Measurements from ENCODE around the gene FPGT. TPM values are rescaled to one million over a fixed set of nuclear protein-coding genes. Genes with fewer than 3 reads are reported as not detected.

Gene FPGT
- total and polyA plus RNA-seq, 2 experiments from 2014 or later: 2.6 to 4.2 TPM

DNA sequence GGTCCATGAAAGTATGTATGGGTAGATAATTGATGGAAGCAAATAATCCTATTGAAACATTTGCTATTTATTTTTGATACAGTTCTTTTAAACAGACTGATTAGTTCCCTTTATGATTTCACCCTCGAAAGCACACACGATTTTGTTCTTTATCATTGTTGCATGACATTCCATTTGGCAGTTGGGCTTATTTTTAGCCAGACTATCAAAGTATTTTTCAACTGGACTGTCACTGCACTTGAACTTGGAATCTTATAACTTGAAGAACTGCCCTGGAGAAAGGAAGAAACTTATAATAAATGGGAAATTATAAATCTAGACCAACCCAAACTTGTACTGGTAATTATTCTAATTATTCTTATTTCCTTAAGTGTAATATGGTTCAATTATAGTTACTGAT is 37.1 kb downstream of the FPGT start, which contains the start of gene TNNI3K:
TSS of gene TNNI3K (plus strand) at position 235 of the 400 bp plus-strand sequence. CDS start at position 300, 65 bp downstream.
- no peak within 1 kb of the TSS for H3K4me3 Mint-ChIP-seq
- no peaks in the 10 kb centered on the region for H3F3A ChIP-seq (replicated peaks; ENCODE audit: low read depth)
- no peak within 1 kb of the TSS for H3K4me3 ChIP-seq
- no peaks in the 10 kb centered on the region for H3K4me1 Mint-ChIP-seq
- no peaks in the 10 kb centered on the region for H3K9me2 ChIP-seq (ENCODE audit: insufficient read depth)
- H3K27ac ChIP-seq (ENCODE audit: low read depth): no peak within 1 kb of the TSS
- H4K20me1 ChIP-seq (replicated peaks; ENCODE audit: insufficient read depth): no peaks in the 10 kb centered on the region
- no peaks in the 10 kb centered on the region for H3K9me3 Mint-ChIP-seq
- H3K27ac Mint-ChIP-seq: no peak within 1 kb of the TSS
- H3K4me1 ChIP-seq (ENCODE audit: insufficient read depth): no peaks in the 10 kb centered on the region
- no peaks in the 10 kb centered on the region for H3K36me3 ChIP-seq (ENCODE audit: insufficient read depth)
- H3K36me3 Mint-ChIP-seq (ENCODE audit: low read depth): no peaks in the 10 kb centered on the region
- H3K27me3 Mint-ChIP-seq (ENCODE audit: insufficient read depth, low read depth, poor library complexity): no peaks in the 10 kb centered on the region
- DNase-seq (ENCODE audit: low spot score): no peak
- no peaks in the 10 kb centered on the region for H3K27me3 ChIP-seq (ENCODE audit: insufficient read depth)
- H3K79me2 ChIP-seq (replicated peaks; ENCODE audit: insufficient read depth): no peaks in the 10 kb centered on the region
- no peak for TF ChIP-seq ZNF114 (CRISPR knock-in tag; IDR thresholded peaks at IDR 0.05)
- TF ChIP-seq, protein P1, sequence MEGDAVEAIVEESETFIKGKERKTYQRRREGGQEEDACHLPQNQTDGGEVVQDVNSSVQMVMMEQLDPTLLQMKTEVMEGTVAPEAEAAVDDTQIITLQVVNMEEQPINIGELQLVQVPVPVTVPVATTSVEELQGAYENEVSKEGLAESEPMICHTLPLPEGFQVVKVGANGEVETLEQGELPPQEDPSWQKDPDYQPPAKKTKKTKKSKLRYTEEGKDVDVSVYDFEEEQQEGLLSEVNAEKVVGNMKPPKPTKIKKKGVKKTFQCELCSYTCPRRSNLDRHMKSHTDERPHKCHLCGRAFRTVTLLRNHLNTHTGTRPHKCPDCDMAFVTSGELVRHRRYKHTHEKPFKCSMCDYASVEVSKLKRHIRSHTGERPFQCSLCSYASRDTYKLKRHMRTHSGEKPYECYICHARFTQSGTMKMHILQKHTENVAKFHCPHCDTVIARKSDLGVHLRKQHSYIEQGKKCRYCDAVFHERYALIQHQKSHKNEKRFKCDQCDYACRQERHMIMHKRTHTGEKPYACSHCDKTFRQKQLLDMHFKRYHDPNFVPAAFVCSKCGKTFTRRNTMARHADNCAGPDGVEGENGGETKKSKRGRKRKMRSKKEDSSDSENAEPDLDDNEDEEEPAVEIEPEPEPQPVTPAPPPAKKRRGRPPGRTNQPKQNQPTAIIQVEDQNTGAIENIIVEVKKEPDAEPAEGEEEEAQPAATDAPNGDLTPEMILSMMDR (conservative IDR thresholded peaks at IDR 0.05; ENCODE audit: low read depth in 2 of 2): no peak
- no peak for TF ChIP-seq JUNB (IDR thresholded peaks at IDR 0.05; ENCODE audit: unreplicated experiment)
- TF ChIP-seq NANOG (IDR thresholded peaks at IDR 0.05; ENCODE audit: borderline replicate concordance): no peak
- TF ChIP-seq CREB1 (CRISPR knock-in tag; IDR thresholded peaks at IDR 0.05; ENCODE audit: low read depth): no peak
- no peak for TF ChIP-seq ZNF331 (CRISPR knock-in tag; IDR thresholded peaks at IDR 0.05; ENCODE audit: low read depth)
- no peak for ATAC-seq
- no peak within 1 kb of the TSS for H3K4me2 ChIP-seq
- no peak within 1 kb of the TSS for H2AFZ ChIP-seq

DNA sequence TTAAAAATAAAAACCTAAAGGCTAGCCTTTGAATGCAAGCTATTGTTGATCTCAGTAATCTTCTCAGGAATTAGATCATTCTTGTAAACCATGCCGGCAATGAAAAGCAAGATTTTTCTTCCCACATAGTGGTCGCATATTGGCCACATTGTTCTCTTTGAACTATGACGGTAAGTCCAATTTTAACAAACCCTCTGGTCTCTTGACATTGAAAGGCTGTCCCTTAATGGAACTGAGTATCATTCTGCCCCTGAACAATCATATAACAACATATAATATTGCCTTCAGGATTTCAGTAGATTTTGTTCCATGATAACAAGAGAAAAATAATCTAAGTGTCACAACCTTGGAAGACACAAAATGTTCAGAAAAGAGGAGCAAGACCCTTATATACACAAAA is 38.4 kb downstream of the FPGT start:
- TF ChIP-seq, protein P1 (conservative IDR thresholded peaks at IDR 0.05; ENCODE audit: low read depth in 2 of 2): no peak
- TF ChIP-seq STAT1 (IDR thresholded peaks at IDR 0.05; ENCODE audit: unreplicated experiment) (no peak), EZH2 (IDR thresholded peaks at IDR 0.05; ENCODE audit: low read depth, unreplicated experiment) (no peak), CREB1 (CRISPR knock-in tag; IDR thresholded peaks at IDR 0.05; ENCODE audit: low read depth) (no peak), NANOG (IDR thresholded peaks at IDR 0.05; ENCODE audit: borderline replicate concordance) (no peak), EZH2phosphoT487 (IDR thresholded peaks at IDR 0.05; ENCODE audit: unreplicated experiment) (no peak), JUNB (IDR thresholded peaks at IDR 0.05; ENCODE audit: unreplicated experiment) (no peak)
- H2AFZ ChIP-seq: no peak overlapping the region
- H3K9me2 ChIP-seq (ENCODE audit: insufficient read depth): no peaks in the 10 kb centered on the region
- ATAC-seq (no peak), DNase-seq (ENCODE audit: low spot score) (no peak)
- Mint-ChIP-seq H3K27me3 (ENCODE audit: insufficient read depth, low read depth, poor library complexity) (no peaks in the 10 kb centered on the region), H3K27ac (no peak overlapping the region), H3K4me3 (no peak overlapping the region), H3K36me3 (ENCODE audit: low read depth) (no peaks in the 10 kb centered on the region), H3K9me3 (no peaks in the 10 kb centered on the region), H3K4me1 (no peaks in the 10 kb centered on the region)
- no peaks in the 10 kb centered on the region for H4K20me1 ChIP-seq (replicated peaks; ENCODE audit: insufficient read depth)
- no peaks in the 10 kb centered on the region for H3K79me2 ChIP-seq (replicated peaks; ENCODE audit: insufficient read depth)
- no peak overlapping the region for H3K4me3 ChIP-seq
- no peaks in the 10 kb centered on the region for H3F3A ChIP-seq (replicated peaks; ENCODE audit: low read depth)
- H3K4me1 ChIP-seq (ENCODE audit: insufficient read depth): no peaks in the 10 kb centered on the region
- H3K36me3 ChIP-seq (ENCODE audit: insufficient read depth): no peaks in the 10 kb centered on the region
- no peak overlapping the region for H3K27ac ChIP-seq (ENCODE audit: low read depth)
- H3K27me3 ChIP-seq (ENCODE audit: insufficient read depth): no peaks in the 10 kb centered on the region
- H3K4me2 ChIP-seq: no peak overlapping the region

Data from GM23338 (cell line).